Measurements from ENCODE around the gene NUP153. TPM values are rescaled to one million over a fixed set of nuclear protein-coding genes. Genes with fewer than 3 reads are reported as not detected.

NUP153 gene
- total and polyA plus RNA-seq, 2 of the 8 experiments (the other 6 are each of a cell fraction or from before 2014, with no cell fraction given) = 47.0 to 84.8 TPM

DNA sequence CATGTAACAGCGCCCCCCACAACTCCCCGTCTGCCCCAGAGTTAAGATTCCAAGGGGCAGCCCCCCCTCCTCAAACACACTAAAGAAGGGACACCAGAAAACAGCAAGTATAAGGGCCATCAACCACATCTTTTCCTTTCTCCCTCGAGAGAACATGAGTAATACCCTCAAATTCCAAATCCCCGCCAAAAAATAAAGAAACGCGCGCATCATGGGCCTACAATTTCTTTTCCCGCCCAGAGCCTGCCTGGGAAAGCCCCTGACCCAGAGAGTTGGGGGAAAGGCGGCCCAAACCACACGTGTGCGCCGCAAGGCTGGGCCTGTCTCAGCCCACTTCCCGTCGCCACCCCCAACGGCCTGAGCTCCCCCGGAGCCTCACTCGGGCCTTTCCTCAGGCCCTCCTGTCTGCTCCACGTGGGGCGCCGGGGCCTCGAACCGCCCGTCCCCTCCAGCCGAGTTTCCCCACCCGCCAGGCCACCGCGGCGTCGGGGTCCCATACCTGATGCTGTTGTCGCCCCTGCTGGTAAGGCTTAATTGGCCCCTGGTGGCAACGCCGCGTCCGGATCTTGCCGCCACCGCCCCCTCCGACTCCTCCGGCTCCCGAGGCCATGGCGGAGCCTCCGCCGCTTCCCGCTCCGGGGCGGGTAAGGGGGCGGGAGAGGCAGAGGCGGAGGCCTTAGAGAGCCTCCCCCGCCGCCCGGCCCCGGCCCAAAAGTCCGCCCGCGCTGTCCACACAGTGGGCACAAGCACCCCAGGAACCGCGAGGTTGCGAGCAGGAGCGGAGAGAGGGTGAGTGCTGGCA lies 746 bp downstream of the NUP153 start (continued):
- TF ChIP-seq EGR1 (IDR thresholded peaks at IDR 0.05; ENCODE audit: borderline replicate concordance, low read depth, low read length) = no peak
- no peak for TF ChIP-seq RXRA (IDR thresholded peaks at IDR 0.05; ENCODE audit: insufficient read depth, low read depth, low read length)
- no peak for TF ChIP-seq CHD1 (IDR thresholded peaks at IDR 0.05; ENCODE audit: low read depth, low read length)
- TF ChIP-seq RBBP5 (IDR thresholded peaks at IDR 0.05; ENCODE audit: borderline replicate concordance, low read depth, low read length) = no peak
- TF ChIP-seq CHD7 (IDR thresholded peaks at IDR 0.05; ENCODE audit: insufficient replicate concordance, low read length) = no peak
- no peak for TF ChIP-seq CTBP2 (IDR thresholded peaks at IDR 0.05; ENCODE audit: borderline replicate concordance, insufficient read depth, insufficient read length, low read length)
- peak in 2 of 3 experiments; percentile 4 to 21; a peak in 2 of 4 replicates for TF ChIP-seq CTCF (IDR thresholded peaks at IDR 0.05; ENCODE audit: control extremely low read depth in 1 of 3, insufficient read depth in 1 of 3, low read depth in 1 of 3, low read length in 3 of 3)
